HEK293 (cell line): ENCODE results near the gene LOXL4.

Experiments
- RBAK ChIP-seq: fragments of 450-650 bp; formaldehyde crosslinking; IDR thresholded peaks from 2 replicates; pipeline ENCODE4 v1.5.1; 2016; ENCODE audit warnings: missing biosample characterization, missing genetic modification characterization
- YY1 ChIP-seq: fragments of 450-650 bp; formaldehyde crosslinking; IDR thresholded peaks from 2 replicates; pipeline ENCODE4 v1.5.1; 2018; ENCODE audit warnings: missing biosample characterization, missing genetic modification characterization
- ZFP69B ChIP-seq: fragments of 450-650 bp; formaldehyde crosslinking; IDR thresholded peaks from 2 replicates; pipeline ENCODE4 v1.5.1; 2016; ENCODE audit warnings: missing biosample characterization, missing genetic modification characterization
- ZNF202 ChIP-seq: fragments of 450-650 bp; formaldehyde crosslinking; IDR thresholded peaks from 2 replicates; pipeline ENCODE4 v1.5.1; 2016; ENCODE audit warnings: missing biosample characterization, missing genetic modification characterization, borderline replicate concordance
- ZNF501 ChIP-seq: fragments of 450-650 bp; formaldehyde crosslinking; IDR thresholded peaks from 2 replicates; pipeline ENCODE4 v1.5.1; 2016; ENCODE audit warnings: missing biosample characterization, missing genetic modification characterization
- ZNF558 ChIP-seq: fragments of 450-650 bp; formaldehyde crosslinking; IDR thresholded peaks from 2 replicates; pipeline ENCODE4 v1.5.1; 2016; ENCODE audit warnings: missing biosample characterization, missing genetic modification characterization
- ZNF560 ChIP-seq: fragments of 450-650 bp; formaldehyde crosslinking; IDR thresholded peaks from 2 replicates; pipeline ENCODE4 v1.5.1; 2017; ENCODE audit warnings: missing biosample characterization, missing genetic modification characterization, borderline replicate concordance
- ZNF707 ChIP-seq: fragments of 450-650 bp; formaldehyde crosslinking; IDR thresholded peaks from 2 replicates; pipeline ENCODE4 v1.5.1; 2016; ENCODE audit warnings: missing biosample characterization, missing genetic modification characterization
- ZNF830 ChIP-seq: fragments of 450-650 bp; IDR thresholded peaks from 2 replicates; pipeline ENCODE4 v1.5.0; 2018; ENCODE audit warnings: missing biosample characterization, missing genetic modification characterization, low read depth, mild to moderate bottlenecking, moderate library complexity
- TF ChIP-seq, protein P1 (sequence below): fragments of 450-650 bp; formaldehyde crosslinking; IDR thresholded peaks from 2 replicates; pipeline ENCODE4 v1.5.1; 2016; ENCODE audit warnings: missing biosample characterization, missing genetic modification characterization
- TF ChIP-seq, protein P2 (sequence below): fragments of 450-650 bp; formaldehyde crosslinking; IDR thresholded peaks from 2 replicates; pipeline ENCODE4 v1.5.1; 2016; ENCODE audit warnings: missing biosample characterization, missing genetic modification characterization

DNA sequence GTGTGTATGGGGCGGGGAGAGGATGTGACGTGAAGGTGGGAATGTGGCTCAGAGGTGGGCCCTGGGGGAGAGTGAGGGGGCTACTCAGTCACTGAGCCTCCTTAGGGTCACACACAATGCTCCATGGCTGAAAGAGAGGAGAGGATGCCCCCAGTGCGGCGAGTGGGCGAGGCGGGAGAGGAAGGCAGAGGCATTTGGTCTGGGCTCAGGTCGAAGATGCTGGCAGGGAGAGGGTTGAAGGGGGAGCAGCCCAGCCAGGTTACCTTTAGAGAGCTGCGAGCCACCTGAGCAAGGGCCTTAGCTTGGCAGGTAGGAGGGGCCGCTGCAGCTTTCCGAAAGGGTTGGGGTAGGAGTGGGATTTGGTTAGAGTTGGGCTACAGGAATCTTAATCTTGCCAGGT lies 4.7 kb upstream of the LOXL4 start:
- no peak for TF ChIP-seq RBAK (tag by site-specific recombination)
- no peak for TF ChIP-seq ZNF707 (tag by site-specific recombination)
- no peak for TF ChIP-seq ZNF558 (tag by site-specific recombination)
- TF ChIP-seq, protein P1, sequence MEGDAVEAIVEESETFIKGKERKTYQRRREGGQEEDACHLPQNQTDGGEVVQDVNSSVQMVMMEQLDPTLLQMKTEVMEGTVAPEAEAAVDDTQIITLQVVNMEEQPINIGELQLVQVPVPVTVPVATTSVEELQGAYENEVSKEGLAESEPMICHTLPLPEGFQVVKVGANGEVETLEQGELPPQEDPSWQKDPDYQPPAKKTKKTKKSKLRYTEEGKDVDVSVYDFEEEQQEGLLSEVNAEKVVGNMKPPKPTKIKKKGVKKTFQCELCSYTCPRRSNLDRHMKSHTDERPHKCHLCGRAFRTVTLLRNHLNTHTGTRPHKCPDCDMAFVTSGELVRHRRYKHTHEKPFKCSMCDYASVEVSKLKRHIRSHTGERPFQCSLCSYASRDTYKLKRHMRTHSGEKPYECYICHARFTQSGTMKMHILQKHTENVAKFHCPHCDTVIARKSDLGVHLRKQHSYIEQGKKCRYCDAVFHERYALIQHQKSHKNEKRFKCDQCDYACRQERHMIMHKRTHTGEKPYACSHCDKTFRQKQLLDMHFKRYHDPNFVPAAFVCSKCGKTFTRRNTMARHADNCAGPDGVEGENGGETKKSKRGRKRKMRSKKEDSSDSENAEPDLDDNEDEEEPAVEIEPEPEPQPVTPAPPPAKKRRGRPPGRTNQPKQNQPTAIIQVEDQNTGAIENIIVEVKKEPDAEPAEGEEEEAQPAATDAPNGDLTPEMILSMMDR, result no peak
- TF ChIP-seq ZNF501, result no peak
- no peak for TF ChIP-seq YY1 (tag by site-specific recombination)
- no peak for TF ChIP-seq ZNF560 (tag by site-specific recombination)
- no peak for TF ChIP-seq ZNF830
- TF ChIP-seq ZNF202 (tag by site-specific recombination), result no peak
- no peak for TF ChIP-seq ZFP69B (tag by site-specific recombination)
- TF ChIP-seq, protein P2, sequence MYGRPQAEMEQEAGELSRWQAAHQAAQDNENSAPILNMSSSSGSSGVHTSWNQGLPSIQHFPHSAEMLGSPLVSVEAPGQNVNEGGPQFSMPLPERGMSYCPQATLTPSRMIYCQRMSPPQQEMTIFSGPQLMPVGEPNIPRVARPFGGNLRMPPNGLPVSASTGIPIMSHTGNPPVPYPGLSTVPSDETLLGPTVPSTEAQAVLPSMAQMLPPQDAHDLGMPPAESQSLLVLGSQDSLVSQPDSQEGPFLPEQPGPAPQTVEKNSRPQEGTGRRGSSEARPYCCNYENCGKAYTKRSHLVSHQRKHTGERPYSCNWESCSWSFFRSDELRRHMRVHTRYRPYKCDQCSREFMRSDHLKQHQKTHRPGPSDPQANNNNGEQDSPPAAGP (tag by site-specific recombination), result no peak
